ENCODE results near the gene BCOR.

Gene BCOR

GRCh38 chrX:40003428-40004245 lies 94.1 kb downstream of the BCOR start:
- DNase-seq (ENCODE audit: low read depth), result no peak

- DNase-seq (ENCODE audit: low read depth), result no peak
Observed at GRCh38 chrX:40003071-40003427, 94.7 kb downstream of the BCOR start.
